Measurements from ENCODE around the gene GHSR. TPM values are rescaled to one million over a fixed set of nuclear protein-coding genes. Genes with fewer than 3 reads are reported as not detected.

GHSR gene
- total RNA-seq, 2 donors from 2014 or later = not detected

GRCh38 chr3:172394692-172395091 lies 53.6 kb downstream of the GHSR start:
- no peak overlapping the region for H3K4me3 Mint-ChIP-seq
- Histone ChIP-seq H3K36me3 (ENCODE audit: control insufficient read depth, insufficient read depth, low read length) (peaks cover 65% of the 10 kb centered on the region), H3K4me1 (ENCODE audit: control insufficient read depth, insufficient read depth, low read length) (no peaks in the 10 kb centered on the region), H3K4me3 (ENCODE audit: low read length) (no peak overlapping the region), H3K27ac (ENCODE audit: low read depth, low read length) (no peak overlapping the region), H3K9me3 (ENCODE audit: control insufficient read depth, low read length) (no peaks in the 10 kb centered on the region), H3K27me3 (ENCODE audit: control insufficient read depth, insufficient read depth, low read length, poor library complexity, severe bottlenecking) (no peaks in the 10 kb centered on the region), H3K9ac (ENCODE audit: extremely low read depth, low read length, poor library complexity, severe bottlenecking) (no peak overlapping the region)
- H3K27me3 Mint-ChIP-seq (ENCODE audit: insufficient read depth) = no peaks in the 10 kb centered on the region
- no peaks in the 10 kb centered on the region for H3K9me3 Mint-ChIP-seq
- no peak for DNase-seq
- H3K4me1 Mint-ChIP-seq = peaks cover 17% of the 10 kb centered on the region
- peaks cover 54% of the 10 kb centered on the region for H3K36me3 Mint-ChIP-seq (ENCODE audit: low read depth)
- WGBS, 2 experiments (ENCODE audit: insufficient coverage in 1 of 2, insufficient read length in 1 of 2) = 93 to 100% methylated on average over 2 of the region's 2 CpGs
- H3K27ac Mint-ChIP-seq = no peak overlapping the region
- TF ChIP-seq CTCF (conservative IDR thresholded peaks at IDR 0.05) = no peak

Other genes starting within 250 kb of the GHSR start
- under 1 TPM in 1 of 2 donors, not detected in 1; 0.51 TPM for gene TNFSF10, start 75.0 kb upstream of the GHSR start, total RNA-seq